IMR-90 (cell line): Measurements from ENCODE around the gene NAALAD2. TPM values are rescaled to one million over a fixed set of nuclear protein-coding genes. Genes with fewer than 3 reads are reported as not detected.

ENCODE experiments used
- ATAC-seq: fragments of 200-7000 bp; cut with Tn5 transposase; 2 replicates; pipeline ENCODE4 v1.9.1; 2020; ENCODE audit warnings: low read depth, mild to moderate bottlenecking, moderate library complexity
- BruUV-seq: library from RNA; stranded (reverse); fragments of 400-500 nt; replicated peaks from 2 replicates; lab custom pipeline; 2021; lab: Mats Ljungman, UMichigan
- CTCF ChIA-PET: fragments of 300-600 bp; formaldehyde crosslinking; extraction: SDS; loops from one replicate; lab custom pipeline; 2021; ENCODE audit warnings: antibody characterized with exemption; lab: Yijun Ruan, JAX
- POLR2A ChIA-PET: fragments of 300-600 bp; sonication (Branson Sonifier 250); formaldehyde crosslinking; loops from one replicate; lab custom pipeline; 2022; ENCODE audit warnings: antibody characterized with exemption; ENCODE audit not compliant: unreplicated experiment; lab: Charles Lee
- DNase-seq: peaks from one replicate; pipeline ENCODE4 v3.0.0; 2013
- H2AFZ ChIP-seq: replicated peaks from 2 replicates; pipeline ENCODE3; 2013; ENCODE audit warnings: low read length, mild to moderate bottlenecking; ENCODE audit not compliant: poor library complexity
- H2AK5ac ChIP-seq: 2 replicates; pipeline ENCODE4 v1.6.1; 2013; ENCODE audit warnings: low read depth, low read length, inconsistent platforms
- H2AK9ac ChIP-seq: replicated peaks from 2 replicates; pipeline ENCODE3; 2013; ENCODE audit warnings: mild to moderate bottlenecking, low read depth, low read length, moderate library complexity; ENCODE audit not compliant: poor library complexity
- H2BK120ac ChIP-seq: 2 replicates; pipeline ENCODE4 v1.6.1; 2013; ENCODE audit warnings: low read depth, low read length, inconsistent platforms
- H2BK15ac ChIP-seq: 3 replicates; pipeline ENCODE4 v1.6.1; 2013; ENCODE audit warnings: low read depth, low read length, inconsistent platforms
- H2BK20ac ChIP-seq: 2 replicates; pipeline ENCODE4 v1.6.1; 2013; ENCODE audit warnings: low read depth, mild to moderate bottlenecking, inconsistent platforms, low read length, moderate library complexity
- H2BK5ac ChIP-seq: 2 replicates; pipeline ENCODE4 v1.6.1; 2013; ENCODE audit warnings: mild to moderate bottlenecking, low read depth, low read length, inconsistent platforms; ENCODE audit not compliant: poor library complexity, severe bottlenecking
- H3K14ac ChIP-seq: replicated peaks from 2 replicates; pipeline ENCODE4 v1.6.1; 2013; ENCODE audit warnings: low read depth, low read length, inconsistent platforms
- H3K18ac ChIP-seq: 2 replicates; pipeline ENCODE4 v1.6.1; 2013; ENCODE audit warnings: low read depth, low read length, control low read depth
- H3K23ac ChIP-seq: 2 replicates; pipeline ENCODE4 v1.6.1; 2013; ENCODE audit warnings: low read depth, low read length, inconsistent platforms
- H3K27ac ChIP-seq: 2 replicates; pipeline ENCODE4 v1.5.1; 2013; ENCODE audit warnings: mild to moderate bottlenecking, control low read depth, low read length; ENCODE audit not compliant: insufficient read depth
- H3K27me3 ChIP-seq: 2 replicates; pipeline ENCODE4 v1.6.1; 2013; ENCODE audit warnings: low read length; ENCODE audit not compliant: control insufficient read depth, insufficient read depth
- H3K36me3 ChIP-seq: 2 replicates; pipeline ENCODE4 v1.6.1; 2013; ENCODE audit warnings: low read length, mixed read lengths; ENCODE audit not compliant: control insufficient read depth, insufficient read depth
- H3K4ac ChIP-seq: 2 replicates; pipeline ENCODE4 v1.6.1; 2013; ENCODE audit warnings: low read depth, low read length, inconsistent platforms
- H3K4me1 ChIP-seq: 2 replicates; pipeline ENCODE4 v1.6.1; 2013; ENCODE audit warnings: low read length, mixed read lengths; ENCODE audit not compliant: control insufficient read depth, insufficient read depth
- H3K4me2 ChIP-seq: 2 replicates; pipeline ENCODE4 v1.6.1; 2013; ENCODE audit warnings: low read depth, mild to moderate bottlenecking, control low read depth, low read length, moderate library complexity
- H3K4me3 ChIP-seq: 2 replicates; pipeline ENCODE4 v1.5.1; 2013; ENCODE audit warnings: low read depth, mild to moderate bottlenecking, control low read depth, low read length, moderate library complexity; ENCODE audit not compliant: insufficient read depth
- H3K56ac ChIP-seq: 2 replicates; pipeline ENCODE4 v1.6.1; 2013; ENCODE audit warnings: low read length, inconsistent platforms; ENCODE audit not compliant: insufficient read depth; ENCODE audit errors: extremely low read depth
- H3K79me1 ChIP-seq, 2 experiments: 2 replicates each; pipeline ENCODE4 v1.6.1; 2013; ENCODE audit warnings: low read length in 2 of 2, inconsistent platforms in 1 of 2, low read depth in 1 of 2
- H3K9ac ChIP-seq: 2 replicates; pipeline ENCODE4 v1.6.1; 2013; ENCODE audit warnings: low read depth, low read length, control low read depth
- H3K9me1 ChIP-seq: 2 replicates; pipeline ENCODE4 v1.6.1; 2013; ENCODE audit warnings: low read length, inconsistent platforms; ENCODE audit not compliant: insufficient read depth
- H3K9me3 ChIP-seq: 2 replicates; pipeline ENCODE4 v1.6.1; 2013; ENCODE audit warnings: low read length; ENCODE audit not compliant: control insufficient read depth, insufficient read depth
- H4K20me1 ChIP-seq: 2 replicates; pipeline ENCODE4 v1.6.1; 2013; ENCODE audit warnings: low read length, inconsistent platforms; ENCODE audit not compliant: insufficient read depth
- H4K5ac ChIP-seq: 2 replicates; pipeline ENCODE4 v1.6.1; 2013; ENCODE audit warnings: mild to moderate bottlenecking, low read depth, low read length, control low read depth
- H4K8ac ChIP-seq, 2 experiments: 2 replicates each; pipeline ENCODE4 v1.6.1; 2013; ENCODE audit warnings: low read depth in 2 of 2, low read length in 2 of 2, control low read depth in 1 of 2, inconsistent platforms in 1 of 2
- H4K91ac ChIP-seq: 2 replicates; pipeline ENCODE4 v1.6.1; 2013; ENCODE audit warnings: low read depth, low read length, inconsistent platforms; ENCODE audit not compliant: insufficient read depth
- BHLHE40 ChIP-seq: fragments of 150-350 bp; IDR thresholded peaks from 2 replicates; pipeline ENCODE4 v1.6.1; 2016; ENCODE audit warnings: mild to moderate bottlenecking, low read depth, low read length
- FOS ChIP-seq: fragments of 150-350 bp; IDR thresholded peaks from 2 replicates; pipeline ENCODE4 v1.6.1; 2016; ENCODE audit warnings: low read depth, low read length
- POLR2A ChIP-seq: IDR thresholded peaks from 2 replicates; pipeline ENCODE4 v1.6.1; 2012; ENCODE audit warnings: mild to moderate bottlenecking, low read depth, low read length
- RAD21 ChIP-seq: IDR thresholded peaks from 2 replicates; pipeline ENCODE4 v1.6.1; 2012; ENCODE audit warnings: low read length, improper control_type of control experiment
- RFX5 ChIP-seq: IDR thresholded peaks from 2 replicates; pipeline ENCODE4 v1.8.0; 2012; ENCODE audit warnings: low read depth, mild to moderate bottlenecking, low read length, moderate library complexity
- SMC3 ChIP-seq: fragments of 150-350 bp; IDR thresholded peaks from 2 replicates; pipeline ENCODE4 v1.6.1; 2016; ENCODE audit warnings: low read depth, mild to moderate bottlenecking, antibody characterized with exemption, low read length, moderate library complexity
- WGBS, 2 experiments: methylation state at CpG; one replicate each; pipeline versions ENCODE4 v1.1.5 to v1.1.7; 2013; ENCODE audit warnings: missing lambda C conversion rate in 2 of 2; ENCODE audit not compliant: insufficient read length in 1 of 2; ENCODE audit errors: extremely low coverage in 2 of 2; 5-methylcytosine and 5-hydroxymethylcytosine counted together
- dilution Hi-C: fragments of 300-500 bp; cut with HindIII; formaldehyde crosslinking; loops from one replicate; pipeline ENCODE4 v1.14.3; 2018; ENCODE audit warnings: low sequenced_read_pairs; ENCODE audit not compliant: unreplicated experiment
- in situ Hi-C: fragments of 300-500 bp; cut with MboI; formaldehyde crosslinking; loops from 3 replicates; pipeline ENCODE4 v1.14.3; 2019; ENCODE audit warnings: low sequenced_read_pairs, inconsistent platforms, mixed read lengths
- intact Hi-C: fragments of 100-400 bp; cut with micrococcal nuclease; formaldehyde crosslinking; loops from 2 replicates; pipeline ENCODE4 v1.10.0; 2022
- polyA plus RNA-seq, 3 experiments: library from polyadenylated mRNA; depleted of rRNA; stranded (reverse); fragments of >200 nt; gene quantifications; 2 replicates each; pipeline ENCODE4 v1.2.3, GENCODE V29; 2012; ENCODE audit warnings: low replicate concordance in 1 of 3
- total RNA-seq: library from RNA; depleted of rRNA; stranded (reverse); fragments of >200 nt; gene quantifications from 2 replicates; pipeline ENCODE4 v1.2.3, GENCODE V29; 2012
- TF ChIP-seq, protein P1 (sequence below): fragments of 150-350 bp; IDR thresholded peaks from 2 replicates; pipeline ENCODE4 v1.6.1; 2016; ENCODE audit warnings: low read depth, mild to moderate bottlenecking, low read length, moderate library complexity, borderline replicate concordance
- TF ChIP-seq, protein P2 (sequence below): conservative IDR thresholded peaks from 2 replicates; pipeline ENCODE4 v1.5.1; 2012; ENCODE audit warnings: mild to moderate bottlenecking, low read depth, low read length, improper control_type of control experiment

Gene NAALAD2
- total and polyA plus RNA-seq, 2 of the 4 experiments (the other 2 are of a cell fraction): under 0.01 to 0.09 TPM

DNA sequence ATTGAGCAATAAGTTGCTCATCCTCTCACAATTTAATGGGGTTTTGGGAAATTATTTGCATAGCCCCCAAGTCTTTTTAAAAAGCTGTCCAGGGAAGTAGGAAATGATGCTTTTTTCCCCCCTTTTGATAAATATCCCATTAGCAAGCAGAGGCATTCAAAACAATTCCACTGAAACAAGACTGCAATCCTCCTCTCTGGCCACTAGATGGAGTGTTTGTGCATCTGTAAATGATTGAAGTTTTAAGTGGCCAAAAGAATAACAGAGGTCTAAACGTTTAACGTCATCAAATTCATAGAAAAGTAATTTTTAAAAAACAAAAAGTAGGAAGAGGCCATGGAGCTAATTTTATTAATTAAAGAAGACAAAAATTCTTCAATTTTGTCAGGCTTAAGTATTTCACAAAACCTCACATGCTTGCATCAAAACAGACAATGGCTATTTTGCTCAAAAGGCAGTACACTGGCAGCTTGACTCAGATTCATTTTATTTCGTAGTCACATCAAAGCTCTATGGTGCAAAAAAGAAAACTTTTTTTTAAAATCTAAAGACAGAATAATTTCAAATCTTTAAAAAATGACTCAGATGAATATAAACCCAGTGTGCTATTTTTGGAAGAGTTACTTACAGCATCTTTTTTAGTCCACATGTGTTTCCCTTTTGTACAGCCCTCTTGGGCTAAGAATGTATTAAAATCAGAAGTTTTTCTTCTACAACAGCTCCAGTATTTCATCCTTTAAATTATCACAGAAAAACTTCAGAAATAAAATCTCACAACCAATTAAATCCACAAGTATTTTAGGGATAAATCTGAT is 70.6 kb downstream of the NAALAD2 start:
- no peak overlapping the region for H3K14ac ChIP-seq
- no peaks in the 10 kb centered on the region for H3K27me3 ChIP-seq
- H3K4me2 ChIP-seq: no peak overlapping the region
- H3K27ac ChIP-seq: no peak overlapping the region
- ATAC-seq: peak; percentile 80
- H2BK20ac ChIP-seq: no peak overlapping the region
- dilution Hi-C loops: no loop called here
- H3K4ac ChIP-seq: no peak overlapping the region
- H3K36me3 ChIP-seq: peaks cover 15% of the 10 kb centered on the region
- TF ChIP-seq POLR2A: no peak
- peak; percentile 61 for TF ChIP-seq RAD21
- TF ChIP-seq, protein P1, sequence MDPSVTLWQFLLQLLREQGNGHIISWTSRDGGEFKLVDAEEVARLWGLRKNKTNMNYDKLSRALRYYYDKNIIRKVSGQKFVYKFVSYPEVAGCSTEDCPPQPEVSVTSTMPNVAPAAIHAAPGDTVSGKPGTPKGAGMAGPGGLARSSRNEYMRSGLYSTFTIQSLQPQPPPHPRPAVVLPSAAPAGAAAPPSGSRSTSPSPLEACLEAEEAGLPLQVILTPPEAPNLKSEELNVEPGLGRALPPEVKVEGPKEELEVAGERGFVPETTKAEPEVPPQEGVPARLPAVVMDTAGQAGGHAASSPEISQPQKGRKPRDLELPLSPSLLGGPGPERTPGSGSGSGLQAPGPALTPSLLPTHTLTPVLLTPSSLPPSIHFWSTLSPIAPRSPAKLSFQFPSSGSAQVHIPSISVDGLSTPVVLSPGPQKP: no peak
- no peak for TF ChIP-seq RFX5
- TF ChIP-seq FOS: no peak
- no peak for TF ChIP-seq BHLHE40
- TF ChIP-seq SMC3: peak; percentile 44
- TF ChIP-seq, protein P2, sequence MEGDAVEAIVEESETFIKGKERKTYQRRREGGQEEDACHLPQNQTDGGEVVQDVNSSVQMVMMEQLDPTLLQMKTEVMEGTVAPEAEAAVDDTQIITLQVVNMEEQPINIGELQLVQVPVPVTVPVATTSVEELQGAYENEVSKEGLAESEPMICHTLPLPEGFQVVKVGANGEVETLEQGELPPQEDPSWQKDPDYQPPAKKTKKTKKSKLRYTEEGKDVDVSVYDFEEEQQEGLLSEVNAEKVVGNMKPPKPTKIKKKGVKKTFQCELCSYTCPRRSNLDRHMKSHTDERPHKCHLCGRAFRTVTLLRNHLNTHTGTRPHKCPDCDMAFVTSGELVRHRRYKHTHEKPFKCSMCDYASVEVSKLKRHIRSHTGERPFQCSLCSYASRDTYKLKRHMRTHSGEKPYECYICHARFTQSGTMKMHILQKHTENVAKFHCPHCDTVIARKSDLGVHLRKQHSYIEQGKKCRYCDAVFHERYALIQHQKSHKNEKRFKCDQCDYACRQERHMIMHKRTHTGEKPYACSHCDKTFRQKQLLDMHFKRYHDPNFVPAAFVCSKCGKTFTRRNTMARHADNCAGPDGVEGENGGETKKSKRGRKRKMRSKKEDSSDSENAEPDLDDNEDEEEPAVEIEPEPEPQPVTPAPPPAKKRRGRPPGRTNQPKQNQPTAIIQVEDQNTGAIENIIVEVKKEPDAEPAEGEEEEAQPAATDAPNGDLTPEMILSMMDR: peak; percentile 75
- no peak overlapping the region for H4K91ac ChIP-seq
- H2BK120ac ChIP-seq: no peak overlapping the region
- in situ Hi-C loops: no loop called here
- no peak overlapping the region for H4K8ac ChIP-seq
- peak; percentile 66 for DNase-seq
- no peak overlapping the region for H3K56ac ChIP-seq
- WGBS, 2 experiments: no CpG with 5 or more reads among the region's 3 CpGs
- no peaks in the 10 kb centered on the region for H3K9me1 ChIP-seq
- no peak overlapping the region for H3K4me3 ChIP-seq
- no peak overlapping the region for H3K18ac ChIP-seq
- intact Hi-C loops: no loop called here
- H3K9me3 ChIP-seq: no peaks in the 10 kb centered on the region
- no TSS peak for BruUV-seq
- H4K20me1 ChIP-seq: no peaks in the 10 kb centered on the region
- peaks cover 0 to 2% of the 10 kb centered on the region in 2 experiments; a peak in 2 of 4 replicates for H3K79me1 ChIP-seq
- ChIA-PET POLR2A (no interaction called here), CTCF (interaction anchor here (0.6 to 1.5 kb wide), 9 partner anchors 9 to 52 kb away, joined by 3 to 8 read pairs (median 4); no protein-coding TSS in a partner anchor)
- no peak overlapping the region for H2BK15ac ChIP-seq
- no peak overlapping the region for H2AFZ ChIP-seq
- H4K5ac ChIP-seq: no peak overlapping the region
- H3K9ac ChIP-seq: no peak overlapping the region; the same call in 1 of the 2 replicates
- no peak overlapping the region for H2BK5ac ChIP-seq
- no peak overlapping the region for H2AK9ac ChIP-seq
- H3K4me1 ChIP-seq: no peaks in the 10 kb centered on the region
- no peak overlapping the region for H2AK5ac ChIP-seq
- no peak overlapping the region for H3K23ac ChIP-seq
